Stimulated activated CD8-positive, alpha-beta memory T cell treated with anti-CD3 and anti-CD28 coated beads, Interleukin-4, amount 100 ng/mL, for 4 hours (primary cell): ENCODE data around the gene GATB.

Experiments used
- DNase-seq, 2 donors: peaks; one replicate each; pipeline ENCODE4 v3.0.0-alpha.2; 2020; ENCODE audit warnings: low read depth in 2 of 2, low spot score in 1 of 2

The GATB gene

DNA sequence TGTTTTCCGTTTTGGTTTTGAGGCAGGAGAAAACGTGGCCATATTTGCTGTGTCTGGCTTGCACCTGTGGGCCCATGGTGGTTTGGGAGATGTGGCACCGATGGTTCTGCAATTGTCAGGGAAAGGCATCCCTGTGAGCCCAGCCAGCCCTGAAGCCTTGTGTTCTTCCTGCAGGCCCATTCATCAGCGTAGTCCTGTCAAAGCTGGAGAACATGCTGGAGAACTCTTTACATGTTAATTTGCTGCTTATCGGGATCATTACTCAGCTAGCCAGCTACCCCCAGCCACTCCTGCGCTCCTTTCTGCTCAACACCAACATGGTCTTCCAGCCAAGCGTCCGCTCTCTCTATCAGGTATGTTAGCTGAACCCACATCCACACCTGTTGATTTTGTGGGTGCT, 104.7 kb downstream of the GATB start:
- no peak for DNase-seq

DNA sequence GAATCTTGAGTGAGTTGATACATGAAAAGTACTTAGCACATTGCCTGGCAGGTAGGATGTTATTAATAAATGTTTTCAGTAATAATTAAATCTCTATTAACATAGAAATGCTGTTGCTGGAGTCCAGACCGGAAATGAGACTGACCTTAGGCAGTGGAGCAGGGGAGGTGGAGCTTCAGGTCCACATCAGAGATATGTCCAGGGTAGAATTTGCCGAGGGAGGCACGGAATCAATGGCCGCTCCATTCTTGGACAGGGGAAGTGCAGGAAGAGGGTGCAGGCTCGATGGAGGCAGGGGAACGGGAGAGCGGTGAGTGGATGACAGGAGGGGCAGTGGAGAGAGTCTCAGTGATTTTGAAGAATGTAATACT, 107.3 kb downstream of the GATB start:
- no peak for DNase-seq

DNA sequence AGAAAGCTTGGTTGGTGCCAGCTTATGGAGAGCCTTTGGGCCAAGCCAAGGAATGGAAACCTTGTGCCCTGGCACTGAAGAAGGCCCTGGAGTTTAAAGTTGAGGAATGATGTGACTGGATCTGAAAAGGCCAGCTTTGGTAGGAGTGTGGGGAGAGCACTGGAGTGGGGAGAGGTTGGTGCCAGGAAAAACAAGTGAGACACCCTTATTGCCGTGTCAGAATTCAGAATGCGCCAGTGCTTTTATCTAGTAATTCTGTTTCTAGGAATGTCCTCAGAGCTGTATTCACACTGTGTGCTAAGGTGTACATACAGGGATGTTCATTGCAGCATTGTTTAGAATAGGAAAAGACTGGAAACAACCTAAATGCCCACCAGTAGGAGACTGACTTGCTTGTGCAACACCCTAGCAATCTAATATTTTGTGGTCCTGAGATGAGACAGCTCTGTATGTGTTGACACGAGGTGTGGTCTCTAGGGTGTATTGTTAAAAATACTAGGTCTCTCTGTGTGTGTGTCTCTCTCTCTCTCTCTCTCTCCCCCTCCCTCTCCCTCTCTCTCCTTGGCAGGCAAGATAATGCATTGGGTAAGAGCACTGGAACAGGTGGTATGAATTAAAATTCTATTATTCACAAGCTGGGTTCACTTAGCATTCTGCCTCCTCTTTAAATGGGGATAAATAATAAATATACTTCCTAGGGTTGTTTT, 107.8 kb downstream of the GATB start:
- DNase-seq = no peak

DNA sequence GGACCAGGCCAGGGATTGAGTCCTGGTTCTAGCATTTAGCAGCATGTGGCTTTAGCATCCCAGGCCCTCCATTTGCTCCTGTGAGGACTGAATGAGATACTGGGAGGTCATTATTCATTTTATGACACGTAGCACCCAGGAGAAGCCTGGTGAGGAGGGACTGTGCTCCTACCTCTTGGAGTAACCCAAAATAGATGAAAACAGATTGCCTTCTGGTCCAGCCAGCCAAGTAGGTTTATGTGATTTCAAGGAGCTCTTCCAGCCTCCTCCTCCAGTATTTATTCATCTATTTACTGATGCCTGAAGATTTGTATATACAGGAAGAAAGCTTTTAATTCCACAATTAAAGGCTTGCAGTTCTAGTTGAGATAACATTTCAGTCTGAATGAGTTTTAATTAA, 109.3 kb downstream of the GATB start:
- no peak for DNase-seq

DNA sequence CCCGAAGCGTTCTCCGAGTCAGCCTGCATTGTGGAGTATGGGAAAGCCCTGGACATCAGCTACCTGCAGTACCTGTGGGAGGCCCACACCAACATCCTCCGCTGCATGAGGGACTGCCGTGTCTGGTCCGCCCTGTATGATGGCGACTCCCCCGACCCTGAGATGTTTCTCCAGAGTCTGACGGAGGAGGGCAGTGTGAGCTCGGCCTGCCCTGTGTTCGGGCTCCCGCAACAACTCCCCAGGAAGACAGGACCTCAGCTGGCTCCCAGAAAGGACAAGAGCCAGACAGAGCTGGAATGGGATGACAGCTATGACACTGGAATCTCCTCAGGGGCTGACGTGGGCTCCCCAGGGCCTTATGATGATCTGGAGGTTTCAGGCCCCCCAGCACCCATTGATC, 111.3 kb downstream of the GATB start:
- DNase-seq = no peak

DNA sequence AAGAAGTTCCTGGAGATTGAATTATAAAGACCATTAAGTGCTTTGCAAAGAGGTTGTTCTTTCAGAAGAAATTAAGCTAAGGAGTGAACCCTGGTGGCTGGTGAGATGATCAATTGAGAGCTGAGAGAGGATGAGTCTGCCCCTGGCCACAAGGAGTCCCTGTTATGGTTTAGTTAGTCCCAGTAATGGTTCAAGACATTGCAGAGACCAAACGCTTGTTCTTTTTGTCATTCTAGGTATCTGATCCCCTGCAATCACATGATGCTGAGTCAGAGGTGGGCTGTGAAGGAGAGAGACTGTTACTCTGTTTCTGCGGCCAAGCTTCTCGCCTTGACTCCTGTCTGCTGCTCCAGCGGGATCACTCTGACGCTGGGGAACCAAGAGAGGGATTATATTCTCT, 114.5 kb downstream of the GATB start:
- no peak for DNase-seq

DNA sequence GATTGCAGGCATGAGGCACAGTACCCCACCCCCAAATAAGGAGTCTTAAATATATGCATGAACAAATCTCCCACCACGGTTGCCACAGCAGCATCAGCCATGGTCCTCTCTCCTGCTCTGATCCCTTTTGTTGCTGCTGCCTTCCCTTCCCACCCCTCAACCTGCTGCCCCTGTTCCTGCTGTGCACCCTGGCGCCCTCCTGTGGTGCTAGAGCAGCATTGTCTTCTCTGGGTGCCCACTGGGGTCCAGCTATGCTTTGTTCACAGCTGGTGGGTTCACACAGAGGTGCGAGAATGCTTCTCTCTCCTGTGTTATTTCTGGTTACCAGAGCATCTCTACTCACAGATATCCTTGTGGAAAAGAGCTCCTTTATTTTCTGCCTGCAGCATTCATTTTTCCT, 116.2 kb downstream of the GATB start:
- no peak for DNase-seq

DNA sequence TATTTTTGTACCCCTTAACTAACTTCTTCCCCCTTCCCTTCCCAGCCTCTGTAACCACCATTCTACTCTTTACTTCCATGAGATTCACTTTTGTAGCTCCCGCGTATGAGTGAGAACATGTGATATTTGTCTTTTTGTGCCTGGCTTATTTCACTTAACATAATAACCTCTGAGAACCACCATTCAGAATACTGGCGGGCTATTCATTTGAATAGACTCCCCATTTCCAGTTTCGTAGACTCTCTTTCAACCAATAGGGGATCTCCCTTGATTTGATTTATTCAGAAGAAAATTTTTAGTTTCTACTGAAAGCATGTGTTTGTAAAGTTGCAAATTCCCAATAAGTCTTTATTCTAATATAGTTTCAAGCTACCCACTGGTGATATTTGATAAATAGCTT, 117.2 kb downstream of the GATB start:
- no peak for DNase-seq

DNA sequence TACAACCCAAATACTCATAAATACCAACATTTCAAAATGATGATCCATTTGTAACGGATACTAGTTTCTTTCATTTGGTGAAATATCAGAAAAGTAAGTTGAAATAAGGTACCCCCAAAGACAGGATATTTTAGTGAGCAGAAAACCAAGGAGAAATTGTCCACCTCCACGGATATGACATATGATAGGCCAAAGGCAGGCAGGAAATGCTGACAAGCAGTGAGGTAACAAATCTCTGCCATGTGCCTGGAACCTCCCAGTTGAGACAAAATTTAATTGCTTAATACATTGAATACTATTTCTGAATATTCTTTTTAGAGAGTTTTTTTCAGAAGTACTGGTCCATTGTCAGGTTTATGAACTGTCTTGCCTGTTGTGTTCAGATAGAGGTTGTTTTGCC, 118.8 kb downstream of the GATB start:
- DNase-seq = no peak

DNA sequence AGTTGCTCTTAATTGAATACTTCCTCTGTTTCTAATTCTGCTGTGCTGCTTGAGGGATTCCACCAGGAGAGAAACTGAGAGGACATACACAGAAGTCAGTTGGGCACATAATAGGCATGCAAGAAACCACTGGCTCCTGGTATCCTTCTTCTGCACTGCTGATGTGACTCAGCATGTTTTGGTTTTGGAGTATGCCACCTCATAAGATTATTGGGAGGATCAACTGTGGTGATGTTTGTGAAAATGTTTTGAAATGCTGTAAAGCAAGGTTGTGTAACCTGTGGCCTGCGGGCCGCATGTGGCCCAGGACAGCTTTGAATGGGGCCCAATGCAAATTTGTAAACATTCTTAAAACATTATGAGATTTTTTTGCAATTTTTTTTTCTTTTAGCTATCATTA, 119.6 kb downstream of the GATB start:
- no peak for DNase-seq

DNA sequence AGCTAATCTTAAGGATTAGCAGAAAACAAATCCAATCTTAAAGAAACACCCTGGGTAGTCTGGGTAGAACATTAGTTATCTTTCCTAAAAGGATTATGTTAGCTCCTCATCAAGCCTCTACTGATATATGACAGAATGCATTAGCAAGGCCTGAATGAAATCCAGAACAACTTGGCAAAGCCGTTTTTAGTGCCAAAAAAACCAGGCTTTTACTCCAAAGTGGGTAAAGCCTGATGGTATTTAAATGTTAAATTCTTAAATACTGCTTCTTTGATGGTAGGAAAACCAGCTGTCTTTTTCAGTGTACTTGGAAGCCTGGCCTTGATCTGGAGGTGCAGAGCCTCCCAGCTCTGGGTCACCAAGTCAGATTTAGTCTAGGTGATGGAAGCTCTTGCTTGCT, 120.4 kb downstream of the GATB start:
- no peak for DNase-seq

DNA sequence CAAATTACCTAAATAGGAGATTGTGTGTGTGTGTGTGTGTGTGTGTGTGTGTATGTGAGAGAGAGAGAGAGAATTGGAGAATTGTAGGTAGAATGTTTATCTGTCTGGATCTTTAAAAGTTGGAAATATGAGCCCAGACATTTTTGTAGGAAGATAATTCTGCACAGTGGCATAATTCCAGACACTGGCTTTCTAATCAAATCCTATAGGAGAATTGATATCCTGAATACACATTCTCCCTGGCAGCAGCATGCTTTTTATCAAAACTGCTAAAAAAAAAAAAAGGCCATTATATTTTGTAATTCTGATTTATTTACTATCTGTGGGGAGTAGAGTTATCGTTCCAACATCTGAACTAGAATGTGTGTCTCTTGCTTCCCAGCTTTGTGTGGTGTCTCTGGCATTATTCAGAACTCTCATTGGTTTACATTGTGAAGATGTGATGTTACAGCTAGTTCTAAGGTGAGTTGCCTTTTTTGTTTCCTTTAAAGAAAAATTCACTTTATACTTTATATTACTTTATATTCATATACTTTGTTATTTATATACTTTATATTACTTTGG, 122.4 kb downstream of the GATB start:
- no peak for DNase-seq

DNA sequence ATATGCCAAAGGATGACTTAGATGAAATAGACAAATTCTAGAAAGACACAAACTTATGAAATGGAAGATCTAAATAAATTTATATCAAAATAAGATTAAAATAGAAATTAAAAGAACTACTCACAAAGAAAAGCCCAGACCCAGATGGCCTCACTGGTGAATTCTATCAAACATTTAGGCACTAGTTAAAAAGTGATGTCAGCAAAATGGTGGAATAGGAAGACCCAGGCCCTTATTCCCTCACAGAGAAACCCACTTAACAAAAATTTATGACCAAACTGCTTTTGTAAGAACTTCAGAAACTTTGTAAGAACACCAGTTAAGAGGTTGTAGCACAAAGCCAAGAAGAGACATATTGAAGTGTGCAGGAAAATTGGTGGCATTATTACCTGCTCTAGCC, 129.5 kb downstream of the GATB start:
- DNase-seq = no peak

DNA sequence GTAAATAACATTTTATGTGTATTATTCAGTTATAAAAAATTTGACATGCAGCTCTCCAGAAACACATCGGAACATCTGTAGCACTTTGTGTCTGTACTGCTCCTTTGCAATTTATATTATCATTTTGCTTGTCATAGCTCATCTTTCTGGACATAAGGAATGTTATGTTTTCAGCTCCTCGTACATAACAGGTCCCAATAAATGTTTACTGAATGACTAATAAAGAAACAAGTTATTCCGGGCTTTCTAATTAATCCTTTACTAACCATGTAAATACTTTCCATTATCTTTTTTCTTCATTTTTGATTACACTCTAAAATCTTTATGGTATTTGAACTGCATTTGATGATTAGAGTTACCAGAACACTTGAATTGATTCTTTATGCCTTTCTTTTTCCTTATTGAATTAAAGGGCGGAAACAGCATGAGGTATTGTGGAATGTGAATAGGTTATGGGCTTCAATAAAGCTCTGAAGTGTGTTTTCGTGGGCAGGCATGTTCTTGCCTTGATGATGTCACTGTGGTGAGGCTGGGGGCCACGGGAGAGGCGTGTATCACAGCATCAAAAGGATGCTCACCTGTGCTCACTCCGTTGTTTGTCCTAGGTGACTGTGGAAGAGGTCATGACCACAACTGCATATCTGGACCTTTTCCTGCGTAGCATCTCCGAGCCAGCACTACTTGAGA, 131.6 kb downstream of the GATB start:
- no peak for DNase-seq

DNA sequence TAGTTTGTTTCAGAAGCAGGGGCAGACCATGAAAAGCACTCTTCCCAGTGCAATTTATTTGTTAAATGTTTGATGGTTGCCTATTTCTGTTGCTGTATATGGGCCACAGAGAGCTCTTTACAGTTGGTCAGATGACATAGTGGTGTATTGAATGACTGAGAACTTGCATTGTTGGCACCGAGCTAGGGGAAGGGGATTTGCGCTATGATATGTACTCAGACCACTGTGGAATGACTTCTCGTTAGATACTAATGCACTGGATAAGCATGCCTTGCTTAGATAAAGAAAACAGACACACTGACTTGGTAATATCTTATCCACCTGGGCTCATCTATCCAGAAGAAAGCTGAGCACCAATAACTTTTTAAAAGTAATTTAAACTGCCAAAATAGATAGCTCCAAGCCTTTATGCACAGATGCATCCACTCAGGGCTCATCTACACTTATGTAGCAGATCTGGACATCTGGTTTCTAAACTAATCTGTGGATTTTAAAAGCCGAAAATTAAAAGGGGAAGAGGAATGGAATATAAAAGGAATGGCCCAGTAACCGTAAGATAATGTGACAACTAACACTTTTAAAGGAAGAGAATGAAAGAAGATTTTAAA, 132.7 kb downstream of the GATB start:
- DNase-seq = no peak

DNA sequence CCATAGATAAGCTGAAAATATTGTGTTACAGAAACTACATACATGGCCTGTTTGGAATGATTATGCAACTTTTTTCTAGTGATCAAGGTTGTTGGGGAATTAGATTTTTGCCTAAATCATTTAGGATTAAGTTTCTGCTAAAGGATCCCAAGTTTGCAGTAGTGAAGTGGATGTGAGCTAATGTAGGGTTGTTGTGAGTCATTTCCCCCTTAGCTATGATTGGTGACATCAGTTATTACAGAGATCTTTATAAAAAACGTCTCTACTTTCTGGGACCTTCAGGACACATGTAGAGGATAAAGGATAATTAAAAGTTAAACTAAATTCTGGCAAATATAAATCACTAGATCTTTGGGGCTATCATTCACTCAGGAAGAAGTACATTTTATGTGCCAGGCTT, 133.3 kb downstream of the GATB start:
- no peak for DNase-seq

DNA sequence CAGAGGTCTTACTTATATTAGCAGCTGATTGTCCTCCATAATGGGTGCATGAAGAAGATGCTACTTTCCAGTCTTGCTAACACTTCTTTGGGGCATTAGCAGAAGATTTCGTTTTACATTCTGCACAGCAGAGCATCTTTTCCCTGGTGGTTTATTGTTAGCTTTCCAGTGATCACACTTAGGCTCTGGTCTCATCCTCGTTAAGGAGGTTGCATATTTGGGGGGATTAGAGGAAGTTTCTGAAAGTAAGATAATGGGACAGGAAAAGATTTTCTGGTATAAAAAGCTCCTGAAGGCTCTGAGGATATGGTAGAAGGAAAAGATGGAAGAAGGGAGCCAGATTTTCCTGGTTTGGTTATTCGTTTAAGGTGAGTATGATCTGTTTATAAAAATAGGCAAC, 134.1 kb downstream of the GATB start:
- DNase-seq = no peak

DNA sequence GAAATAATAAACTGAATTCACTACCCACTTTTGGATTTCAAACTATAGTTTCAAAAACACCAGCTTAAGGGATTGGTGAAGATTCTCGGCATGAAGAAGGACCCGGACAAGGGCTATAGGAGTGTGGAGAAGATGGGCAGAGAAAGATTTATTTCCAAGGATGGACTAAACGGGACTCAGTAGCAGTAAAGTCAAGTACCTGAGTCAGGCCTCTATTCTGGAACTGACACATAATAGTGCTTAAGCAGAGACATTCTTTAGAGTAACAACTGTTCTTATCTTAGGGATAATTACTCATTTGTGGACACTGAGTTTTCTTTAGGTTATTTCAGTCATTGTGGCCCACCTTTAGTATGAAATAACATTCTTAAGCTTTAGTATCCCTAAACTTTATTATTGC, 134.6 kb downstream of the GATB start:
- no peak for DNase-seq

DNA sequence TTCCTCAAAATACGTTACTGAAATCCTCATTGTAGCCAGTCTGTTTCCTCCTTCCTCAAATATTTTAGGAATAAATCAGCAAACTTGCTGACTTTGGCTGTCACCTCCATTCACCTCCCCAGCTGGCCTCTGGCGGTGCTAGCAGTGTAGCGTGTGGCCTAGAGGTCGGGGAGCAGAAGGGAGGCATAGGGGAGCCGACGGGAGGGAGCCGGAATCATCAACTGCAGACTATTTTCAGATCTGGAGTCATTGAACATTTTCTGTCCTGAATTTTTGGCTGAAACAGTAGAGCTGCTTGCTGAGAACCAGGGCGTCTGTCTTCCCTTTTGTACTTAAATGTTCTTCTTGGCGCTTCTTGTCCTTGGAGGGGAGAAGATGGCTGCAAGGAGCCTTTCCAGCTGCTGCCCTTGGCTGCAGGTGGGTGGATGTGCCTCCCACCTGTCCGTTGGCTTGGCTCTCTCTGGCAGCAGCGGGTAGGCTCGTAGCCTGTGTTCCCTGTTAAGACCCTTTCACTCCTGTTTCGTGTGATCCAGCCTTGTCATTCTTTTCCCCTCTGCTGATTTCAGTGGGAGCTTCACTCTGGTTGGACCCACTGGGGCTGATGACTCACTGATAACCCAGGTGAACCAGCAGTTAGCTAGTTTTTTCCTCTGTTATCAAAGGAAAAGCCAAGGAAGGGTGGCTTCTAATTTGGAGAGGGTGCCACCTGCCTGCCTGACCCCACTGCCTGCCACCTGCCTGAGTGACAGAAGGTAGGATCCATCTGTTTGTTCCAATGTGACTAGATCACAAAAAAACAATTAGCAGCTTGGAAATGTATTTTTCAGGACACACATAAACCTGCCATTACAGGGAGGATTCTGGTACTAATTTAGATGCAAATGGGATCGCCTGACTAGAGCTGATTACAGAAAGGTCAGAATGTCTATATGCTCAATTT, 135.9 kb downstream of the GATB start:
- no peak for DNase-seq
